B cell (primary cell): ENCODE results near the gene TTLL5. TPM values are rescaled to one million over a fixed set of nuclear protein-coding genes. Genes with fewer than 3 reads are reported as not detected.

ENCODE experiments used
- ATAC-seq: fragments of 200-7000 bp; cut with Tn5 transposase; one replicate; pipeline ENCODE4 v1.10.0; 2021; ENCODE audit warnings: low read depth, mild to moderate bottlenecking, moderate number of reproducible peaks, moderate library complexity
- CTCF ChIA-PET: fragments of 350-600 bp; sonication (Branson Sonifier 250); formaldehyde crosslinking; loops from one replicate; lab custom pipeline; 2021; ENCODE audit warnings: antibody characterized with exemption, inconsistent platforms; lab: Charles Lee
- POLR2A ChIA-PET: fragments of 350-600 bp; sonication (Branson Sonifier 250); formaldehyde crosslinking; loops from one replicate; lab custom pipeline; 2021; ENCODE audit warnings: antibody characterized with exemption; lab: Charles Lee
- DNase-seq: peaks from one replicate; pipeline ENCODE4 v3.0.0; 2013
- H2AFZ ChIP-seq: 2 replicates; pipeline ENCODE4 v1.6.1; 2012; ENCODE audit warnings: mild to moderate bottlenecking, low read depth, low read length; ENCODE audit not compliant: insufficient read depth, poor library complexity, severe bottlenecking
- H3K27ac ChIP-seq, 2 donors: 1 replicate in 1 of 2; 2 replicates in 1 of 2; pipeline ENCODE4 v1.5.1; 2012 to 2013; ENCODE audit warnings: low read length in 2 of 2, mild to moderate bottlenecking in 2 of 2, moderate library complexity in 1 of 2
- H3K27me3 ChIP-seq, 4 experiments: fragments of 200-600 bp in 1 of 4; sonication (generic) in 1 of 4; replicated peaks in 1 of 4; 1 replicate in 2 of 4; 2 replicates in 2 of 4; pipeline versions ENCODE4 v1.6.1 to v1.7.0; 2013 to 2016; ENCODE audit warnings: low read length in 3 of 4, mild to moderate bottlenecking in 2 of 4, mixed read lengths in 1 of 4, moderate library complexity in 1 of 4; ENCODE audit not compliant: insufficient read depth in 4 of 4, control insufficient read depth in 3 of 4; ENCODE audit errors: control extremely low read depth in 1 of 4
- H3K36me3 ChIP-seq, 2 experiments: replicated peaks in 1 of 2; 1 replicate in 1 of 2; 2 replicates in 1 of 2; pipeline versions ENCODE4 v1.6.1 to v1.7.1; 2013; ENCODE audit warnings: low read length in 1 of 2; ENCODE audit not compliant: insufficient read depth in 2 of 2, control insufficient read depth in 1 of 2; ENCODE audit errors: control extremely low read depth in 1 of 2, extremely low read depth in 1 of 2
- H3K4me1 ChIP-seq, 2 donors: fragments of 200-600 bp in 1 of 2; sonication (generic) in 1 of 2; 1 replicate in 1 of 2; 2 replicates in 1 of 2; pipeline versions ENCODE4 v1.5.1 to v1.6.1; 2013 to 2017; ENCODE audit warnings: low read length in 2 of 2; ENCODE audit not compliant: control insufficient read depth in 2 of 2, insufficient read depth in 2 of 2
- H3K4me2 ChIP-seq: replicated peaks from 2 replicates; pipeline ENCODE3; 2012; ENCODE audit warnings: mild to moderate bottlenecking, low read depth, low read length; ENCODE audit not compliant: poor library complexity, severe bottlenecking
- H3K4me3 ChIP-seq, 5 experiments: fragments of 200-600 bp in 1 of 5; sonication (generic) in 1 of 5; 1 replicate in 3 of 5; 2 replicates in 2 of 5; pipeline versions ENCODE4 v1.5.1 to v1.7.0; 2011 to 2016; ENCODE audit warnings: low read length in 4 of 5, mild to moderate bottlenecking in 4 of 5, low read depth in 2 of 5, control low read depth in 1 of 5, moderate library complexity in 1 of 5; ENCODE audit not compliant: insufficient read depth in 1 of 5; ENCODE audit errors: control extremely low read depth in 1 of 5, extremely low read depth in 1 of 5
- H3K79me2 ChIP-seq: fragments of 200-600 bp; sonication (generic); one replicate; pipeline ENCODE4 v1.6.0; 2016; ENCODE audit warnings: low read length; ENCODE audit not compliant: control insufficient read depth, insufficient read depth
- H3K9ac ChIP-seq: fragments of 200-600 bp; sonication (generic); 2 replicates; pipeline ENCODE4 v1.6.1; 2017; ENCODE audit warnings: mild to moderate bottlenecking, low read length, moderate library complexity
- H3K9me3 ChIP-seq, 3 donors: one replicate each; pipeline versions ENCODE4 v1.6.1 to v1.7.1; 2013; ENCODE audit warnings: low read length in 2 of 3; ENCODE audit not compliant: control insufficient read depth in 2 of 3, insufficient read depth in 1 of 3; ENCODE audit errors: control extremely low read depth in 1 of 3
- H4K20me1 ChIP-seq: 2 replicates; pipeline ENCODE4 v1.6.0; 2012; ENCODE audit warnings: mild to moderate bottlenecking, low read length; ENCODE audit not compliant: insufficient read depth, control insufficient read depth, poor library complexity, severe bottlenecking
- H3K27ac Mint-ChIP-seq: one replicate; pipeline ENCODE4 v1.8.0; 2021; ENCODE audit warnings: mixed read lengths
- H3K27me3 Mint-ChIP-seq: one replicate; pipeline ENCODE4 v1.8.0; 2021; ENCODE audit warnings: mixed read lengths
- H3K4me1 Mint-ChIP-seq: one replicate; pipeline ENCODE4 v1.8.0; 2021; ENCODE audit warnings: mixed read lengths
- H3K4me3 Mint-ChIP-seq: one replicate; pipeline ENCODE4 v1.8.0; 2021; ENCODE audit warnings: mixed read lengths
- H3K9me3 Mint-ChIP-seq: one replicate; pipeline ENCODE4 v1.8.0; 2022; ENCODE audit warnings: mixed read lengths; ENCODE audit not compliant: insufficient read depth
- EZH2 ChIP-seq: IDR thresholded peaks from 2 replicates; pipeline ENCODE4 v1.6.1; 2012; ENCODE audit warnings: borderline replicate concordance, low read depth, mild to moderate bottlenecking, moderate library complexity, low read length; ENCODE audit not compliant: insufficient read depth, poor library complexity, severe bottlenecking
- WGBS: methylation state at CpG from one replicate; pipeline ENCODE4 v1.1.5; 2013; ENCODE audit warnings: missing lambda C conversion rate; ENCODE audit not compliant: insufficient coverage; 5-methylcytosine and 5-hydroxymethylcytosine counted together
- intact Hi-C: fragments of 100-400 bp; cut with micrococcal nuclease; formaldehyde crosslinking; loops from one replicate; pipeline ENCODE4 v1.10.0; 2022
- polyA plus RNA-seq: library from polyadenylated mRNA; depleted of rRNA; stranded (reverse); fragments of >200 nt; gene quantifications from 2 replicates; pipeline ENCODE4 v1.2.3, GENCODE V29; 2012
- total RNA-seq, 2 donors: library from RNA; stranded (reverse); fragments of 120-200 nt in 1 of 2; gene quantifications; 1 replicate in 1 of 2; 2 replicates in 1 of 2; pipeline versions ENCODE4 v1.2.3 to v1.2.4, GENCODE V29; 2013 to 2022
- TF ChIP-seq, protein P1 (sequence below): fragments of 200-600 bp; IDR thresholded peaks from one replicate; pipeline ENCODE4 v1.8.0; 2022; ENCODE audit warnings: antibody characterized with exemption, mild to moderate bottlenecking

Gene TTLL5
- total and polyA plus RNA-seq, 2 donors (not counting 1 experiment from before 2014, with no cell fraction given) = 10.9 to 50.9 TPM

DNA sequence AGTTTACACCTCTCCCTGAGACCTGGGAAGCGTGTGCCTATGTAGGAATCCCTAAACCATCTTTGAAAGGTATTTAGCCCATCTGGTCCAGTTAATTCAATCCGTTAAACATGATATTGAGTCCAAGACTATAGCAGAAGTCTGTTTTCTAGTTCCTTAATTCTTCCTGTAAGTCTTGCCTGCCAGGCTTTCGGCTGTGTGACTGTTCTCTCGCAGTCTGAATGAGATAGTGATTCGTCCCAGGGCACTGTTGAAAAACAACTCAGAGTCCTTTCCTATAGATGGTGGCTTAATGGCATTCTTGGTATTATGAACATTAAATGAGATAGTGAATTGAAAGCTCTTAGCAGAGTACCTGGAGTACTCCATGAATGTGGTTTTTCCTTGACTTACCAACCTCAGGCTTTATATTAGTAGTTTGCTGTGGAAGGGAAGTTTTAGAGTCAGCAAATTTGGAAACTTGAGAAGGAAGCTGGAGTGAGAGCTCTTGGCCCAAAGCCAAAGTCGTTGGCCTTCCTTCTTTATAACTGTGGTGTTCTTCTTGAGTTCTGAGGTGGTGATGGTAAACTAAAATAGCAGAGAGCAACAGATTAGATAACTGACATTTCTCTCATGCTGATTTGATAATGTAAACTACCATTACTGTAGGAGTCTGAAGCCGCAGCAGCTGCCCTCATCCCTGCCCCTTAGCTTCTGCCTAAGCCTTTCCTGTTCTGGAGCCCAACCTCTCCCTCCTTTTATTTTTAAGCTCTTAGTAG lies 244.3 kb downstream of the TTLL5 start:
- Histone ChIP-seq H3K4me2 (no peak overlapping the region), H3K36me3 (no peaks in the 10 kb centered on the region), H2AFZ (no peak overlapping the region), H3K79me2 (no peaks in the 10 kb centered on the region), H3K9ac (no peak overlapping the region), H3K4me1 (no peaks in the 10 kb centered on the region), H3K27me3 (no peaks in the 10 kb centered on the region), H3K9me3 (no peaks in the 10 kb centered on the region), H3K27ac (no peak overlapping the region), H3K4me3 (no peak overlapping the region), H4K20me1 (no peaks in the 10 kb centered on the region)
- Mint-ChIP-seq H3K27ac (no peak overlapping the region), H3K9me3 (no peaks in the 10 kb centered on the region), H3K27me3 (no peaks in the 10 kb centered on the region), H3K4me3 (no peak overlapping the region), H3K4me1 (no peaks in the 10 kb centered on the region)
- 79% methylated on average over 2 of the region's 7 CpGs for WGBS
- intact Hi-C loops = no loop called here
- no peak for DNase-seq
- TF ChIP-seq EZH2 = no peak
- TF ChIP-seq, protein P1, sequence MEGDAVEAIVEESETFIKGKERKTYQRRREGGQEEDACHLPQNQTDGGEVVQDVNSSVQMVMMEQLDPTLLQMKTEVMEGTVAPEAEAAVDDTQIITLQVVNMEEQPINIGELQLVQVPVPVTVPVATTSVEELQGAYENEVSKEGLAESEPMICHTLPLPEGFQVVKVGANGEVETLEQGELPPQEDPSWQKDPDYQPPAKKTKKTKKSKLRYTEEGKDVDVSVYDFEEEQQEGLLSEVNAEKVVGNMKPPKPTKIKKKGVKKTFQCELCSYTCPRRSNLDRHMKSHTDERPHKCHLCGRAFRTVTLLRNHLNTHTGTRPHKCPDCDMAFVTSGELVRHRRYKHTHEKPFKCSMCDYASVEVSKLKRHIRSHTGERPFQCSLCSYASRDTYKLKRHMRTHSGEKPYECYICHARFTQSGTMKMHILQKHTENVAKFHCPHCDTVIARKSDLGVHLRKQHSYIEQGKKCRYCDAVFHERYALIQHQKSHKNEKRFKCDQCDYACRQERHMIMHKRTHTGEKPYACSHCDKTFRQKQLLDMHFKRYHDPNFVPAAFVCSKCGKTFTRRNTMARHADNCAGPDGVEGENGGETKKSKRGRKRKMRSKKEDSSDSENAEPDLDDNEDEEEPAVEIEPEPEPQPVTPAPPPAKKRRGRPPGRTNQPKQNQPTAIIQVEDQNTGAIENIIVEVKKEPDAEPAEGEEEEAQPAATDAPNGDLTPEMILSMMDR = no peak
- ChIA-PET CTCF (interaction anchor here (0.6 to 14.1 kb wide), 19 partner anchors 8 to 287 kb away, joined by 3 to 376 read pairs (median 5); partner anchors contain the start of genes IFT43 and TGFB3), POLR2A (interaction anchor here (0.6 to 1.0 kb wide), 2 partner anchors 77 to 122 kb away, joined by 3 to 4 read pairs; no protein-coding TSS in a partner anchor)
- ATAC-seq = no peak

DNA sequence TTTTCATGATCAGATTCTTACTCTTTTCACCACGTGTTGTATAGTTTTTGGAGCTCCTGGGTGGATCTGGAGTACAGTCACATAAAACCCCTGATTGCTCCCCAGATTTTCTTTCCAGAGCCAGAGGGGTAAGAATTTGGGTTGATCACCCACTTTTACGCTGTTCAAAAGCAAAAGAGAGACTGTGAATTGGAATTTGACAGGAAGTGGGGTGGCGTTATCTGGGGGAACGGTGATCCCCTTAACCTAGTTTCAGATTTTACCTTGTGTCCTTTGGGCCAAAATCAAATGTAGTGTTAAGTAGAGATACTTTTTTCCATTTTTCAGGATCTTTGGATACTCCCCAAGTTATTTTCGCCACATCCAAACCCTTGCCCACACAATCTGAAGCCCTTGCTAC lies 245.2 kb downstream of the TTLL5 start:
- Mint-ChIP-seq H3K4me1 (no peaks in the 10 kb centered on the region), H3K4me3 (no peak overlapping the region), H3K9me3 (no peaks in the 10 kb centered on the region), H3K27ac (no peak overlapping the region), H3K27me3 (no peaks in the 10 kb centered on the region)
- H3K79me2 ChIP-seq = no peaks in the 10 kb centered on the region
- CTCF ChIA-PET = interaction anchor here (0.6 to 14.1 kb wide), 43 partner anchors 9 to 481 kb away, joined by 3 to 376 read pairs (median 4); partner anchors contain the start of genes IFT43 and TGFB3
- no peak overlapping the region for H3K4me2 ChIP-seq
- no peaks in the 10 kb centered on the region for H3K27me3 ChIP-seq
- POLR2A ChIA-PET = interaction anchor here (1.0 kb wide), 1 partner anchor 76 kb away, joined by 3 read pairs; no protein-coding TSS in a partner anchor
- ATAC-seq = no peak
- no peak for DNase-seq
- no peaks in the 10 kb centered on the region for H4K20me1 ChIP-seq
- no peak overlapping the region for H3K9ac ChIP-seq
- TF ChIP-seq, protein P1 = no peak
- TF ChIP-seq EZH2 = no peak
- no peaks in the 10 kb centered on the region for H3K36me3 ChIP-seq
- intact Hi-C loops = loop anchor here (1.0 kb wide), 1 partner anchor 76 kb away; no protein-coding TSS in a partner anchor
- H3K9me3 ChIP-seq = no peaks in the 10 kb centered on the region
- WGBS = 100% methylated on average over 1 of the region's 5 CpGs
- no peak overlapping the region for H2AFZ ChIP-seq
- H3K4me3 ChIP-seq = no peak overlapping the region
- no peak overlapping the region for H3K27ac ChIP-seq
- H3K4me1 ChIP-seq = no peaks in the 10 kb centered on the region
